ENCODE measurements around the gene PRDX6. TPM values are rescaled to one million over a fixed set of nuclear protein-coding genes. Genes with fewer than 3 reads are reported as not detected.
"Not testable (repeated sequence)": the region's sequence is repeated elsewhere in the genome, so short reads cannot be mapped to it uniquely, and the experiment has no call there.

Gene PRDX6
- total RNA-seq, 2 donors from 2014 or later = 136 to 147 TPM

GRCh38 chr1:173474097-173474779 is 2.9 kb upstream of the PRDX6 start:
- Mint-ChIP-seq H3K4me3 (peak overlapping the region; percentile 20 to 88), H3K4me1 (ENCODE audit: low read depth) (peaks cover 44% of the 10 kb centered on the region), H3K36me3 (ENCODE audit: insufficient read depth in 2 of 2) (peaks cover 18 to 24% of the 10 kb centered on the region in 2 donors), H3K27ac (peak overlapping the region; percentile 80), H3K27me3 (ENCODE audit: low read depth) (no peaks in the 10 kb centered on the region), H3K9me3 (peaks cover 8 to 10% of the 10 kb centered on the region in 2 donors)
- DNase-seq = no peak
- no peak for ATAC-seq (replicated peaks in 1 of 2)

- H3K36me3 Mint-ChIP-seq (ENCODE audit: insufficient read depth in 2 of 2) = peaks cover 15 to 21% of the 10 kb centered on the region in 2 donors
- not testable (repeated sequence) for H3K9me3 Mint-ChIP-seq; H3K27me3 Mint-ChIP-seq (ENCODE audit: low read depth); DNase-seq; ATAC-seq (replicated peaks in 1 of 2); H3K27ac Mint-ChIP-seq
- H3K4me3 Mint-ChIP-seq = peak overlapping the region; percentile 81 to 88
- peaks cover 51% of the 10 kb centered on the region for H3K4me1 Mint-ChIP-seq (ENCODE audit: low read depth)
Observed at GRCh38 chr1:173474780-173475421, 2.2 kb upstream of the PRDX6 start.

- Mint-ChIP-seq H3K36me3 (ENCODE audit: insufficient read depth in 2 of 2) (peaks cover 11 to 15% of the 10 kb centered on the region in 2 donors), H3K27ac (peak overlapping the region; percentile 49), H3K9me3 (peaks cover 2 to 5% of the 10 kb centered on the region in 2 donors), H3K27me3 (ENCODE audit: low read depth) (no peaks in the 10 kb centered on the region), H3K4me1 (ENCODE audit: low read depth) (peaks cover 58% of the 10 kb centered on the region), H3K4me3 (peak overlapping the region; percentile 81 to 88)
- ATAC-seq (replicated peaks in 1 of 2) (peak; percentile 31 to 48), DNase-seq (peak; percentile 42 to 49)
Observed at GRCh38 chr1:173475564-173476196, 1.5 kb upstream of the PRDX6 start.

- Mint-ChIP-seq H3K9me3 (peaks cover 2 to 5% of the 10 kb centered on the region in 2 donors), H3K4me1 (ENCODE audit: low read depth) (peaks cover 59% of the 10 kb centered on the region), H3K27me3 (ENCODE audit: low read depth) (no peaks in the 10 kb centered on the region), H3K36me3 (ENCODE audit: insufficient read depth in 2 of 2) (peaks cover 7 to 15% of the 10 kb centered on the region in 2 donors), H3K27ac (peak overlapping the region; percentile 49), H3K4me3 (peak overlapping the region; percentile 81 to 88)
- ATAC-seq (replicated peaks in 1 of 2) (peak in 1 of 2 donors; percentile 4), DNase-seq (peak in 1 of 2 donors; percentile 14)
Observed at GRCh38 chr1:173476197-173476664, 904 bp upstream of the PRDX6 start.

- peak; percentile 84 to 85 for DNase-seq
- ATAC-seq (replicated peaks in 1 of 2) = peak; percentile 86 to 88
- H3K4me3 Mint-ChIP-seq = peak overlapping the region; percentile 83 to 88
- peaks cover 0 to 3% of the 10 kb centered on the region in 2 donors for H3K9me3 Mint-ChIP-seq
- peak overlapping the region; percentile 49 for H3K27ac Mint-ChIP-seq
- peaks cover 60% of the 10 kb centered on the region for H3K4me1 Mint-ChIP-seq (ENCODE audit: low read depth)
- no peaks in the 10 kb centered on the region for H3K27me3 Mint-ChIP-seq (ENCODE audit: low read depth)
- H3K36me3 Mint-ChIP-seq (ENCODE audit: insufficient read depth in 2 of 2) = peaks cover 10 to 14% of the 10 kb centered on the region in 2 donors
Observed at GRCh38 chr1:173476665-173477285, 360 bp upstream of the PRDX6 start.

GRCh38 chr1:173478094-173478674 is 1.0 kb downstream of the PRDX6 start:
- Mint-ChIP-seq H3K27me3 (ENCODE audit: low read depth) (no peaks in the 10 kb centered on the region), H3K9me3 (no peaks in the 10 kb centered on the region), H3K27ac (peak overlapping the region; percentile 31), H3K36me3 (ENCODE audit: insufficient read depth in 2 of 2) (peaks cover 7 to 22% of the 10 kb centered on the region in 2 donors), H3K4me3 (peak overlapping the region; percentile 83 to 92), H3K4me1 (ENCODE audit: low read depth) (peaks cover 67% of the 10 kb centered on the region)
- no peak for DNase-seq
- ATAC-seq (replicated peaks in 1 of 2) = no peak

GRCh38 chr1:173479649-173480048 is 2.5 kb downstream of the PRDX6 start:
- H3K4me1 Mint-ChIP-seq (ENCODE audit: low read depth) = peaks cover 52% of the 10 kb centered on the region
- ATAC-seq (replicated peaks in 1 of 2) = no peak
- peaks cover 11 to 25% of the 10 kb centered on the region in 2 donors for H3K36me3 Mint-ChIP-seq (ENCODE audit: insufficient read depth in 2 of 2)
- H3K9me3 Mint-ChIP-seq = no peaks in the 10 kb centered on the region
- peak overlapping the region; percentile 50 to 92 for H3K4me3 Mint-ChIP-seq
- no peak for DNase-seq
- H3K27me3 Mint-ChIP-seq (ENCODE audit: low read depth) = no peaks in the 10 kb centered on the region
- H3K27ac Mint-ChIP-seq = peak overlapping the region; percentile 90

GRCh38 chr1:173481195-173481772 is 4.1 kb downstream of the PRDX6 start:
- DNase-seq = no peak
- ATAC-seq (replicated peaks in 1 of 2) = no peak
- Mint-ChIP-seq H3K4me3 (no peak overlapping the region), H3K27ac (peak overlapping the region; percentile 45), H3K27me3 (ENCODE audit: low read depth) (no peaks in the 10 kb centered on the region), H3K36me3 (ENCODE audit: insufficient read depth in 2 of 2) (peaks cover 14 to 34% of the 10 kb centered on the region in 2 donors), H3K9me3 (no peaks in the 10 kb centered on the region), H3K4me1 (ENCODE audit: low read depth) (peaks cover 37% of the 10 kb centered on the region)

GRCh38 chr1:173482683-173483082 is 5.5 kb downstream of the PRDX6 start:
- Mint-ChIP-seq H3K9me3 (no peaks in the 10 kb centered on the region), H3K36me3 (ENCODE audit: insufficient read depth in 2 of 2) (peaks cover 14 to 44% of the 10 kb centered on the region in 2 donors), H3K4me1 (ENCODE audit: low read depth) (peaks cover 37% of the 10 kb centered on the region), H3K4me3 (no peak overlapping the region), H3K27me3 (ENCODE audit: low read depth) (no peaks in the 10 kb centered on the region), H3K27ac (peak overlapping the region; percentile 45)
- DNase-seq = no peak
- no peak for ATAC-seq (replicated peaks in 1 of 2)

GRCh38 chr1:173484276-173484675 is 7.1 kb downstream of the PRDX6 start:
- Mint-ChIP-seq H3K4me3 (no peak overlapping the region), H3K27me3 (ENCODE audit: low read depth) (no peaks in the 10 kb centered on the region), H3K36me3 (ENCODE audit: insufficient read depth in 2 of 2) (peaks cover 16 to 49% of the 10 kb centered on the region in 2 donors), H3K9me3 (no peaks in the 10 kb centered on the region), H3K27ac (no peak overlapping the region), H3K4me1 (ENCODE audit: low read depth) (peaks cover 23% of the 10 kb centered on the region)
- ATAC-seq (replicated peaks in 1 of 2) = no peak
- no peak for DNase-seq

- H3K4me1 Mint-ChIP-seq (ENCODE audit: low read depth) = peaks cover 12% of the 10 kb centered on the region
- peaks cover 16 to 47% of the 10 kb centered on the region in 2 donors for H3K36me3 Mint-ChIP-seq (ENCODE audit: insufficient read depth in 2 of 2)
- DNase-seq (no peak), ATAC-seq (replicated peaks in 1 of 2) (no peak)
- H3K9me3 Mint-ChIP-seq = no peaks in the 10 kb centered on the region
- H3K4me3 Mint-ChIP-seq = no peak overlapping the region
- peak overlapping the region; percentile 67 for H3K27ac Mint-ChIP-seq
- no peaks in the 10 kb centered on the region for H3K27me3 Mint-ChIP-seq (ENCODE audit: low read depth)
Observed at GRCh38 chr1:173485401-173485800, 8.3 kb downstream of the PRDX6 start.

GRCh38 chr1:173488001-173488400 is 10.9 kb downstream of the PRDX6 start:
- no peak overlapping the region for H3K27ac Mint-ChIP-seq
- DNase-seq = no peak
- H3K4me1 Mint-ChIP-seq (ENCODE audit: low read depth) = no peaks in the 10 kb centered on the region
- no peak for ATAC-seq (replicated peaks in 1 of 2)
- H3K36me3 Mint-ChIP-seq (ENCODE audit: insufficient read depth in 2 of 2) = peaks cover 10 to 32% of the 10 kb centered on the region in 2 donors
- no peak overlapping the region for H3K4me3 Mint-ChIP-seq
- H3K9me3 Mint-ChIP-seq = no peaks in the 10 kb centered on the region
- no peaks in the 10 kb centered on the region for H3K27me3 Mint-ChIP-seq (ENCODE audit: low read depth)

Measured in activated T-cell treated with anti-CD3 and anti-CD28 coated beads, Interleukin-2, amount 50 U/mL, for 72 hours (primary cell).